22Rv1 (cell line): ENCODE data around the gene MED12L.

ENCODE experiments used
- CTCF ChIP-seq: fragments of 450-650 bp; IDR thresholded peaks from 2 replicates; pipeline ENCODE4 v1.5.1; 2017; ENCODE audit warnings: mild to moderate bottlenecking
- ZFX ChIP-seq: fragments of 450-650 bp; IDR thresholded peaks from 2 replicates; pipeline ENCODE4 v1.6.1; 2017; ENCODE audit warnings: antibody characterized with exemption, borderline replicate concordance

- no peak for TF ChIP-seq ZFX
- no peak for TF ChIP-seq CTCF
Measured at GRCh38 chr3:151076626-151077025, 8.8 kb upstream of the MED12L start.
